SKM-1 (cell line): ENCODE results near the gene ZNF638.

ENCODE experiments used
- DNase-seq: peaks from one replicate; lab custom pipeline; 2025; ENCODE audit not compliant: unreplicated experiment; lab: John Stamatoyannopoulos, UW

Gene ZNF638

DNA sequence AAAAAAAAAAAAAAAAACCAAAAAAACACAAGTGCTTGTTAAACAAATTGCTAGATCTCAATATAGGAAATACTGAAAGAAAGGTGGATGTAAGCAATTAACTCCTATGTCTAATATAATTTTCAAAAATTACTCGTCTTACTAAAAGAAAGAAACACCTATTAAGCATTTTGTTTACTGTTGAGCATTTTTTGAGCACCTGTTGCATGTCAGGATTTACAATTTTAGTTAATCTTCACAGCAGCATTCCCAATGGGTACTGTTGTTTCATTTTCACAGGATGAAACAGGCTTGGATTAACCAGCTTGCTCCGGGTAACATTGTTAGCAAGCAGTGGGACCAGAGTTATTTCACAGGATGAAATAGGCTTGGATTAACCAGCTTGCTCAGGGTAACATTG, 4.8 kb downstream of the ZNF638 start:
- DNase-seq, result no peak

DNA sequence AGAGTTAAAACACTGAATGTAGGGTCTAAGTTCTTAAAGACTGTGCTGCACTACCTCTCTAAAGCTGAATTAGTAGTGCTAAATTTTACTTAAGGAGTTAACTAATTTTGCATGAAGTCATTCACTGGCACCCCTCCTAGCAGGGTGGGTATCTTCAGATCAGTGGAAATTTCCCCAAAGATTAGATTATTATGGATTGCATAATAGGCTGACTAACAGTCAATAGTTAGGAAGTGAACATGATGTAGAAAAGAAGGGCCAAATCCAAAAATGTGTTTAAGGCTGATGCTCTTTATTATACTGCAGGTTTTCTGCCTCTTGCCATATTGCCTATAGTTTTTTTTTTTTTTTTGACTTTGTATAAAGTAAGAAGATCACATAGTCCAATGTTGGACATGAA, 5.2 kb downstream of the ZNF638 start:
- no peak for DNase-seq

DNA sequence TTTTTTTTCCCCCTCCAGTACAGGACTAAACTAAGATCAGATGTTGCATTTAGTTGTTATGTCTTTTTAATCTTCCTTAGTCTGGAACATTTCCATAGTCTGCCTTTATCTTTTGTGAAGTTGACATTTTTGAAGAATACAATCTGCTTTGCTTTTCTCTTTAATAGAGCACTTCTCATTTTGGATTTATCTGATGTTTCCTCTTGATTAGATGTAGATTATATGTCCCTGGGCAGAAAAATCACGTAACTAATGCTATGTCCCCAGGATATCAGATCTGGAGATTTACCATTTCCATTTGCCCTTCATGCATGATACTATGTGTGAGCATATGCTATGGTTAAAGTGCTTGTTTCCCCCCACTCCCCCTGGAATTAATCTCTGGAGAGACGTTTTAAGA, 6.2 kb downstream of the ZNF638 start:
- DNase-seq, result no peak

DNA sequence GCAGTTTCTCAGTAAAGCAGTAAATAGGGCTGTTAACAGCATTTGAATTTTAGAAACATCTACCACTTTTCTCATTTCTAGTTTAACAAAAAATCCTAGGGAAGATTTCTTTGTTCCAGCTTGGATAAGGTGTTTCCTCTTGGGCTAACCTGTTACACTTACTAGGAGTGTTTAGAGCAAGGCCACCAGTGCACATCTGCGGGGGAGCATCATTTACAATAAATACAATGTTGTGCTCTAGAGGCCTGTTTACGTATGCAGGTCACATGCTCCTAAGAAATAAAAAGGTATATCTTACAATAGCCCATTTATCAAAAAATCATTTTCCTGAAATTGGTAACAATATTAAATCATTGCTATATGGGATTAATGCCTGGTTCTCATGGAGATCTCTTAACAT, 8.1 kb downstream of the ZNF638 start:
- no peak for DNase-seq

DNA sequence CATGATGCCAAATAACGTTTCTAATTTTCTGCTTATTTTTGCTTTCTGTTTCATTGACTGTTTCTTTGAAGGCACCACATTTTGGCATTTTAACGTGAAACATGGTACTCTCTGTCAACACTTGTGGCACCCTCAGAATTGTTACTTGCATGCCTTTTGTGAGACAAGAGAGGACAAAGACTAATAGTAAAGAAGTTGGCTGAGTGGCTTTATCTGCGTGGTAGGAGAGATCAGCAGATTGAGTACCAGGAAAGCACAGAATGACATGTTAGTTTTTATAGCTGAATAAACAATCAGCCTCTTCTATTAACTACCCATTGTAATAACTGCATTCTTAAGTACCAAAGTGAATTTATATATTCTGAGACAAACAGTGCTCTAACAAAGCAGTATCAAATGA, 8.6 kb downstream of the ZNF638 start:
- no peak for DNase-seq

DNA sequence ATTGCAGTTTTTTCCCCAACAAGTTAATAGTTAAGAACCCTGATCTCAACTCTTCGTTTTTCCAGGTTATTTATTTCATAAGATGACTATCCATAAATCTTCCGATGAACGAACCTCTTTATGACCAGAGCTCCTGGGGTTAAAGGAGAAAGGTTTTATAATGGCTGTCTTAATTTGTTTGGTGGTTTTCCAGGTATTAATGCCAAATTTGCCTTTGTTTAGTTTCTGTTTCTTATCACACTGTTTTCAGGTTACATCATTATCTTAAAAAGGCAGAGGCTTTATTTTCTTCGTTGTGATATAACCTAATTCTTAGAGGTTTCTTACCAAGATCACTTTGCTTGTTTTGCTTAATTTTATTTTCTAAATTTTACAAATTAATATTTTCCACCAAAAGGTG, 10.1 kb downstream of the ZNF638 start:
- DNase-seq, result no peak

DNA sequence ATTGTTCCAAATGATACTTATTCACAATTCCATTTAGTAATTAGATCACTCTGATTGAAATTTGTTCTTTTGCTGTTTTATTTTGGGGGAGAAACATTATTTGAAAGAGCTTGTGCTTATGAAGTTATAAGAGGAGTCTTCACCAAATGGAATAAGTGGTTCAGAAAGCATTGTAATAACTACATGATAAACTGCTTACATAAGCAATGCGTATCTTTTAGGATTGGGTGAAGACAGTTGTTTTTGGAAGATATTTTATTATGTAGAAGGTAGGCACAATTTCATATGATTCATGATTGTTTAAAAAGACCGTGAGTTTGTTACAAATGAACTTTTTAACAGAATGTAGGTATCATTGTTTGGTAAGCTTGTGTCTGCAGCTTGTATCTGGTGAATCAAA, 14.5 kb downstream of the ZNF638 start:
- no peak for DNase-seq

DNA sequence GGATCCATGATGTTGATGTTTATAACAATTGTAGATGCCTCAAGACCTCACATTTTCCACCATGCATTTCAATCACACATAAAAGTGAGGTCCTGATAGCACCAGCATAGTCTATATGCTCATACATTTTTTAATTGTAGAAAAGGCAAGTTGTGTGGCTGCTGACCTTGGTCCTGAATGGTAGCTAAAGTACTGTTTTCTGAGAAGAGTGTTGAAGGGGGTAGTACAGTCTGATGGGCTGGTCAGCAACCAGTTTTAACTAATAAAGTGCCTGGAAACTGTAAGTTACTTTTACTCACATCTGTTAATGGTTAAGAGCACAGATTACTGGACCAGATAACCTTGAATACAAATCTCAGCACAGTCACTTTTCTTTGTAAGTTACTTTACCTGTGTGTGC, 15.9 kb downstream of the ZNF638 start:
- DNase-seq, result no peak

DNA sequence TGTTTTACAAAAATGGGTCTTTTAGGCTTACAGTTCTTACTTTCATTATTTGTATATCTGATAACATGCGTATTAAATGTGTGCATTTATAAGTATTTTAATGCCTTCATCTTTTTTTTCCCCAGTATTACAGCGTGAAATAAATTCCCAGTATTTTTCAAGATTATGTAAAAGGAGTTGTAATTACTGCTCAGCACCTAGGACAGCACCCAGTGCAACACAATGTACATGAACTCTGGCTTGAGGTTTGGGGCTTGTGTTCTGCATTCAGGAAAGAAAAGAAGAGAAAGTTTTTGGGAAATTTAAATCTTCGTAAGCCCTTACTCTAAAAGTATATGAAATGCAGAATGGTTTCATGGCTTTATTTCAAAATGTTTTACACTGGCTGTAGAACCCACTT, 16.7 kb downstream of the ZNF638 start:
- no peak for DNase-seq

DNA sequence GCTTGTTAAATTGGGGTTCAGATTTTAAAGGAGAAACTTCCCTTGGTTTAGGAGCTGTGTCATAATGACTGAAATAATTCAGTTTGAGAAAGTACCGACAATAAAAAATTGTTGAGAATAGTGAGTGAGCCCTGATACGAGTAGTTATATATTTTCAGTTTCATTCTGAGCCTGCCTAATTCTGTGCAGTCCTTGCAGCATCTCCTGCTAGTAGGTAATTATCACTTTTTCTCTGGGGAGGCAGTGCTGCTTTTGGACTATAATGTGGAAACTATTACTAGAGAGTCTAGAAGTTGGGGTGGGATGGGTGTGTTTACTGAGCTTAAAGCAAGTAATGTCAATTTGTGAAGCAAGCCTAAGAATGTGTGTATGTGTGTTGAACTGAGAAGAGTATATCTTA, 21.7 kb downstream of the ZNF638 start:
- no peak for DNase-seq

DNA sequence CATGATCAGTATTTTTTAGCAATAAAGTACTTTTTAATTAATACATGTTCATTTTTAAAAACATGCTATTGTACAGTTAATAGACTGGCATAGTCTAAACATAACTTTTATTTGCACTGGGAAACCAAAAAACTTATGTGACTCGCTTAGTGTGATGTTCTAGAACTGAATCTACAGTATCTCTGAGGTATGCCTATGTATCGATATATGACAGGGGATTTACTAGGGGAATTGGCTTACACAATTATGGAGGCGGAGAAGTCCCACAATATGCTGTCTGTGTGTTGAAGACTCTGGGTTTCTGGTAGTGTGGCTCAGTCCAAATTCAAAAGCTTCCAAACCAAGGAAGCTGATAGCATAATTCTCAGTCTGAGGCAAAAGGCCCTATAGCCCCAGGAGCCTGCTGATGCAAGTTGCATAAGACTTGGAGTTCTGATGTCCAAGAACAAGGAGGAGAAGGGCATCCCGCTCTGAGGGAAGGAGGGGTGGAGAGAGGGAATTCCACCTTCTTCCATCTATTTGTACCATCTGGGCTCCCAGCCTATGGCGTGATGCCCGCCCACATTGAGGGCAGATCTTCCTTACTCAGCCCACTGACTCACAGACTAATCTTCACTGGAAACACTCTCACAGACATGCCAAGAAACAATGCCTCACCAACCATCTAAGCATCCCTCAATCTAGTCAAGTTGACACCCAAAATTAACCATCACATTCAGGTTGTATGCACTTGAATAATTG, 27.5 kb downstream of the ZNF638 start:
- DNase-seq, result no peak

DNA sequence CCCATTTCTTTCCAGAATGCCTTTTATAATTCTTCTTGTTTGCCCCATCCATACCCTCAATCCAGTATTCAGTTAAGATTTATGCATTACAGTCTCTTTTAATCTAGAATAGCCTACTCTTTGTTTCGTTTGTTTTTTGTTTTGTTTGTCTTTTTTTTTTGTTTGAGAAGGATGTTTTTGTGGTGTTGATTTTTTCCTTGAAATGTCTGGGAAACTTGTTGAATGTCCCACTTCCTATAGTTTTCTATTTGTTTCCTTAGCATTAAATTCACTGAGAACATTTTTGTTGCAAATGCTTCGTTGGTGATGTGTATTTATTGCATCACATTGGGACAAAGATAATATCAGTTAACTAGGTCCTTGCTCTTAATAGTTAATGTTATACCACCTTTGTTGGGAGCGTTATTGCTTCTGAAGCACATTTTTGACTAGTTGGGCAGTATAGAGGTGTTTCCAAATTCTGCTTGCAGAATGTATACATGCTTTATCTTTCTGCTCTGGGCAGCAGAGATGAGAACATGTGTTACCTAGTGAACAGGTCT, 28.9 kb downstream of the ZNF638 start:
- no peak for DNase-seq

DNA sequence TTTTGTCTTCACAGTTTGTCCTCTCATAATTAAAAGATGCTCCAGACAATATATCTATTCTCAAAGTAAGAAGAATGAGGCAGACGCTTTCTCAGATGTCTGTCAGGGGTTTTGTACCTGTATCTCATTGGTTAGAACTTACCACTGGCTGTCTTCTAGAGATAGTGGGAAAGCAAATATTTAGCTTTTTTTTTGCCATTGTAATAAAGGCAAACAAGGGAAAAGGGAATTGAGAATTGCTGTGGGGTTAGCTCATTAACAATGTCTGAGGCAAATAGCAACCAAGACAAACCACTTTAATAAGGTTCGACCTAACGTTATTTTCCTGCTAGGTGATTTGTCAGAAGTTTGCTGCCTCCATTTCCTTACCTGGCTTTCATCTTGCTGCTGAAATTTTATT, 30.0 kb downstream of the ZNF638 start:
- DNase-seq, result no peak

DNA sequence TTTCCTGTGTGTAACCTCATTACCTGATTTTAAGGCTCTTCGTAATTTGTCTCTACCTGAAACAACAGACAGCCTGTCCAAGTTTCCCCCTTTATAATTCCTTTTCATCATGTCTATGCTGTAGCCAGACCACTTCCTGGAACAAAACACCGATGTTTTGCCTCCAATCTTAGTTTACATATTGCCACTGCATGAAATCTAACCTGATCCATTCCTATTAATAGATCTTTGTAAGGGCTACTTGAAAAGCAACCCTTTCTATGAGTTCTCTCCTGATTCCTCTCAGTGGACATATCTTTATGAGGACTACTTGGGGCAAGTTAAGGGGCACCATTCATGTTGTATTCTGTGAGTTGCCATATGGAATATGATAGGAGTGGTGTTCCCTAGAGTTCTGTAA, 30.9 kb downstream of the ZNF638 start:
- no peak for DNase-seq

DNA sequence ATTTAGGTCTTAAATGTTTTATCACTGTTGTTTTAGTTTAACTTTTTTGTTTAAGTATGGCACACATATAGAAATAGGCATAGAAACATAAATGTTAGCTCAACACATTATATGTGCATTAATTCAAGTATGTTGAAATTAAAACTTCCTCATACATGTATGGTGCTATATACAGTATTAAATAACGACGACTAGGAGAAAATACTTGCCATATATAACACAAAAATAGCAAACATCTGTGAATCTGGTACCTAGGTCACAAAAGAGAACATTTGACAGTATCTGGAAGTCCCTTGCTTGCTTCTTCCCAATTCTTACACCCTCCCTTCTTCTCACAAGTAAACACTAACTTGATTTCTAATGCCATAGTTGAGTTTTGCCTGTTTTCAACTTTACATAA, 38.4 kb downstream of the ZNF638 start:
- no peak for DNase-seq

DNA sequence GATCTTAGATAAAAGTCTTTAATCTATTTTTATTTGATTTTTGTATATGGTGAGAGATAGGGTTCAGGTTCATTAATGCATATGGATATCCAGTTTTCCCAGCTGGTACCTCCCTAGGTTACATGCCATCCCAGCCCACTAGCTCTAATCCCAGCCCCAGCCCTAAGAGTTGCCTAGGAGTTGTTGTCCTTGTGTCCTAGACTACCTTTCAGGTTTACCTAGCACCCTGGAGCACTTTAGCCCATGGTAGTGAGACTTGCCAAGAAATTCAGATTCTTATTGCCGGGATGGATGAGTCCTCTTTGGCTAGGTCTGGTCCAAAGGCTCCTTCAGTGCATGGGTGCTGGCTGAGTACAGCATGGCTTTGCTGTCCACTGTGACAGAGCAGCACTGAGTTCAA, 40.5 kb downstream of the ZNF638 start:
- DNase-seq, result no peak

DNA sequence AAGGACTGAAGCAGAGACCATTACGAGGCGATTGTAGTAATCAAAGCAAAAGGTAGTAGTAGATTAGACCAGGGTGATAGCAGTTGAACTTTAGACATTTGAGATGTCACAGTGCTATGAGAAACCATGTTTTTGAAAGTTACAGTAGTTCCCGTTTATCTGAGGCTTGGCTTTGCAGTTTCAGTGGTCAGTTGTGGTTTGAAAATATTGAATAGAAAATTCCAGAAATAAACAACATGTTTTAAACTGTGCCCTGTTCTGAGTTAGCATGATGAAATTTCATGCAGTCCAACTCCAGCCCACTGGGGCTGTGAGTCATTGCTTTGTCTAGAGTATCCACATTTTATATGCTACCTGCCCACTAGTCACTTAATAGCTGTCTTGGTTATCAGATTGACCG, 47.5 kb downstream of the ZNF638 start:
- DNase-seq, result no peak

DNA sequence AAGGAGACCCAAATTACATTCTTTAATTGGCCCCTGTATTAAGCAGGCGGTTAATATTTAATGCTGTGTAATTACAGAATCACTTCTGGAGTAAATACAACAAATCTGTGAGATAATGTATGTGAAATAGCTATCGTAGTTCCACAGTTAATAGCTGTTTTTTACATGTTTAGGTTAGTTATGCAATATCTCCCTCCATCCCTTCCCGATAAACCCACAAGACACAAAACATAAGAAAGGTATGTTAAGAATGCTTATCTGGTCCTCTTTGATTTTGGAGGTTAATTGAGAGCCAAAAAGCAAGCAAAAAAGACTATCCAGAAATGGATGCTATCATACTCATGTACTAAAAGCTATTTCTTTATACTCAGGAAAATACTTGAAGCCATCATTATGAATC, 49.1 kb downstream of the ZNF638 start:
- no peak for DNase-seq

DNA sequence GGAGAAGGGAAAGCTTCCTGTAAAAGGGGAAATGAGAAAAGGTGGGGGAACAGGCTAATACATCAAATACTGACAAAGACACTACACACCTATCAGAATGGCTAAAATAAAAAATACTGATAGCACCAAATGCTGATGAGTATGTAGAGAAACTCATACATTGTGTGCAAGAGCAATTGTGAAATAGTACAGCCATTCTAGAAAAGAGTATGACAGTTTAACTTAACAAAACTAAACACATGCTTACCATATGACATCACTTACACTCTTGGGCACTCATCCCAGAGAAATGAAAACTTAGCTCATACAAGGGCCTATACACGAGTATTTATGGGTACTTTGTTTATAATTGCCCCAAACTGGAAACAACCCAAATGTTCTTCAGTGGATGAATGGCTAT, 53.4 kb downstream of the ZNF638 start:
- no peak for DNase-seq

DNA sequence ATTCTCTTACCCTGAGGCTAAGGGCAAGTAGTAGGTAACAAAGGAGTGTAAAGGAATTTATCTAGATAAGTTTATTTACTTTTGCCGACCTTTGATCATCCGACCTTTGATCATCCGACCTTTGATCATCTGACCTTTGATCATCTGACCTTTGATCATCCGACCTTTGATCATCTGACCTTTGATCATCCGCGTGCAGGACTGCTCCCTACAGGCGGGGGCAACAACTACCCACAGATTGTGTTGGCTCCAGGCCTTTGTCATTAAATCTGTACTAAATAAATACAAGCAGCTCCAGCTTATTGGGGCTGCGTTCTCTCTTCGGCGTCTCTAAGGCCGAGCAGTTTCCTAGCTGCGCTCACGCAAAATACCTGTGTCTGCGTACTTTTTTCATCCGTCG, 56.6 kb downstream of the ZNF638 start:
- no peak for DNase-seq

DNA sequence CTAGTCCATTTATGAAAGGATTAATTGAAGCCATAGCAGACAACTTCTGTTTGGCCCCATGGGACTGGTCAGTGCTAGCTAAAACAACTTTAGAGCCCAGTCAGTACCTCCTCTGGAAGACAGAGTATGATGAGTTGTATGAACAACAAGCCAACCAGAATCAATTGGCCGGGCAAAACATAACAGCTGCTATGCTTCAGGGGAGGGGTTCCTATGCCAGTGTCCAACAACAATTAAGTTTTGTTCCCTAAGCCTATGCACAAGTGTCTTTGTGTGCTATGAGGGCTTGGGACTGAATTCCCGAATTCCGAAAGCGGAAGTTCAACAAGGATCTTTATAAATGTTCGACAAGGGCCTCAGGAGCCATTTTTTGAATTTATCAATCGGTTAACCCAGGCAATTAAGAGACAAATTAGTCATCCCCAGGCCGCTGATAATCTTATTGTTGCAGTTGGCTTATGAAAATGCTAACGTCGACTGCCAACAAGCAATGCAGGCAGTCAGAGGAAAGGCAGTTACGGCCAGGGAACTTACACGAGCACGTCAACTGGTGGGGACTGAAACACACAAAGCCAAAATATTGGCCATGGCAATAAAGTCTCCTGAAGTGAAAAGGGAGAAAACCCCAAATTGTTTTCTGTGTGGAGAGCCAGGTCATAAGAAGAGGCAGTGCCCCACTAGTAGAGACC, 57.9 kb downstream of the ZNF638 start:
- DNase-seq, result no peak

DNA sequence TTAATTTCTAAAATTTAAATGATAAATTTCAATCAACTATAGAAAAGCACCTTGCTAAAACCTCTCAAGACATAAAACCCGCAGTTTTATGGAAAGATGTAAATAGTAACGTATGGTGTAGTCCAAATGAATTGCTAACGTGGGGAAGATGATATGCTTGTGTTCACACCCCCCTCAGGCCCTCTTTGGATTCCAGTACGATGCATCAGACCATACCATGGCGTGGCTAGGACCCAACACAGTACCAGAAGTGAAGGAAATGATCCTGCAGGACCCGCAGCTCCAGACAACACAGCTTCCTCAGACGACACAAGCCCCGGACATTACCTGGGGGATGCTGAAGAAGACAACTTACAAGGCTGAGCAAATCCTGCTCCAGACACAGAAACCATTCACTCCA, 61.6 kb downstream of the ZNF638 start:
- no peak for DNase-seq

DNA sequence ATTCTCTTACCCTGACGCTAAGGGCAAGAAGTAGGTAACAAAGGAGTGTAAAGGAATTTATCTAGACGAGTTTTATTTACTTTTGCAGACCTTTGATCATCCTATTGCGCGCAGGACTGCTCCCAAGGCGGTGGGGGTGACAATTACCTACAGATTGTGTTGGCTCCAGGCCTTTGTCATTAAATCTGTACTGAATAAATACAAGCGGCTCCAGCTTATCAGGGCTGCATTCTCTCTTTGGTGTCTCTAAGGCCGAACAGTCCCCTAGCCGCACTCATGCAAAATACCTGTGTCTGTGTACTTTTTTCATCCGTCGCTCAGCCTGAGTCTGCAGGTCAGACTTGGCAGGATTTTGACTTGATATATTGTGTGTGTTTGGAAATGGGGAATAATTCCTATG, 63.9 kb downstream of the ZNF638 start:
- DNase-seq, result no peak
